ENCODE results near the gene CIDEB. TPM values are rescaled to one million over a fixed set of nuclear protein-coding genes. Genes with fewer than 3 reads are reported as not detected.

CIDEB gene
- total RNA-seq, 1 experiment from 2014 or later: not detected

DNA sequence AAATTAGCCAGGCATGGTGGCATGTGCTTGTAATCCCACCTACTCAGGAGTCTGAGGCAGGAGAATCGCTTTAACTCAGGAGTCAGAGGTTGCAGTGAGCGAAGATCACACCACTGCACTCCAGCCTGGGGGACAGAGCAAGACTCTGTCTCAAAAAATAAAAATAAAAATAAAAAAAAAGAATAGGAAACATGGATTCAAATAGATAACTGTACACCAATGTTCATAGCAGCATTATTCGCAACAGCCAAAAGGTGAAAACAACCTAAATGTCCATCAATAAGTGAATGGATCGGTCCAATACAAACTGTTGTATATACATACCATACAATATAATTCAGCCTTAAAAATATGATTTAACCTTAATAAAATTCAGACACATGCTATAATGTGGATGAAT, 35.1 kb upstream of the CIDEB start:
- Histone ChIP-seq H3K36me3 (ENCODE audit: insufficient read depth, low read length, poor library complexity, severe bottlenecking) (no peaks in the 10 kb centered on the region), H3K27me3 (replicated peaks; ENCODE audit: insufficient read depth, low read depth, low read length, poor library complexity) (no peaks in the 10 kb centered on the region), H3K9me3 (ENCODE audit: low read depth, low read length, poor library complexity, severe bottlenecking) (no peaks in the 10 kb centered on the region), H3K4me1 (ENCODE audit: insufficient read depth, low read length, poor library complexity, severe bottlenecking) (no peaks in the 10 kb centered on the region), H3K27ac (ENCODE audit: low read depth, low read length, poor library complexity, severe bottlenecking) (no peak overlapping the region), H3K4me3 (ENCODE audit: low read depth, low read length, poor library complexity, severe bottlenecking) (no peak overlapping the region)
- no TSS peak for BruUV-seq (replicated peaks)
- no peak for TF ChIP-seq EZH2 (IDR thresholded peaks at IDR 0.05; ENCODE audit: borderline replicate concordance, low read depth, low read length, poor library complexity, severe bottlenecking)
- TF ChIP-seq, protein P1, sequence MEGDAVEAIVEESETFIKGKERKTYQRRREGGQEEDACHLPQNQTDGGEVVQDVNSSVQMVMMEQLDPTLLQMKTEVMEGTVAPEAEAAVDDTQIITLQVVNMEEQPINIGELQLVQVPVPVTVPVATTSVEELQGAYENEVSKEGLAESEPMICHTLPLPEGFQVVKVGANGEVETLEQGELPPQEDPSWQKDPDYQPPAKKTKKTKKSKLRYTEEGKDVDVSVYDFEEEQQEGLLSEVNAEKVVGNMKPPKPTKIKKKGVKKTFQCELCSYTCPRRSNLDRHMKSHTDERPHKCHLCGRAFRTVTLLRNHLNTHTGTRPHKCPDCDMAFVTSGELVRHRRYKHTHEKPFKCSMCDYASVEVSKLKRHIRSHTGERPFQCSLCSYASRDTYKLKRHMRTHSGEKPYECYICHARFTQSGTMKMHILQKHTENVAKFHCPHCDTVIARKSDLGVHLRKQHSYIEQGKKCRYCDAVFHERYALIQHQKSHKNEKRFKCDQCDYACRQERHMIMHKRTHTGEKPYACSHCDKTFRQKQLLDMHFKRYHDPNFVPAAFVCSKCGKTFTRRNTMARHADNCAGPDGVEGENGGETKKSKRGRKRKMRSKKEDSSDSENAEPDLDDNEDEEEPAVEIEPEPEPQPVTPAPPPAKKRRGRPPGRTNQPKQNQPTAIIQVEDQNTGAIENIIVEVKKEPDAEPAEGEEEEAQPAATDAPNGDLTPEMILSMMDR (conservative IDR thresholded peaks at IDR 0.05; ENCODE audit: low read depth, low read length): no peak
- intact Hi-C loops (cut with micrococcal nuclease; ENCODE audit: unreplicated experiment): no loop called here
- ChIA-PET CTCF (no interaction called here), POLR2A (ENCODE audit: low non-redundant PET) (no interaction called here)
- no peak for DNase-seq (ENCODE audit: low spot score)

- H3K4me1 ChIP-seq (ENCODE audit: insufficient read depth, low read length, poor library complexity, severe bottlenecking): no peaks in the 10 kb centered on the region
- no peaks in the 10 kb centered on the region for H3K9me3 ChIP-seq (ENCODE audit: low read depth, low read length, poor library complexity, severe bottlenecking)
- POLR2A ChIA-PET (ENCODE audit: low non-redundant PET): no interaction called here
- H3K4me3 ChIP-seq (ENCODE audit: low read depth, low read length, poor library complexity, severe bottlenecking): no peak overlapping the region
- BruUV-seq (replicated peaks): no TSS peak
- no peaks in the 10 kb centered on the region for H3K27me3 ChIP-seq (replicated peaks; ENCODE audit: insufficient read depth, low read depth, low read length, poor library complexity)
- H3K36me3 ChIP-seq (ENCODE audit: insufficient read depth, low read length, poor library complexity, severe bottlenecking): no peaks in the 10 kb centered on the region
- intact Hi-C loops (cut with micrococcal nuclease; ENCODE audit: unreplicated experiment): no loop called here
- CTCF ChIA-PET: interaction anchor here (1.8 kb wide), 1 partner anchor 91 kb away, joined by 6 read pairs; no protein-coding TSS in a partner anchor
- DNase-seq (ENCODE audit: low spot score): no peak
- H3K27ac ChIP-seq (ENCODE audit: low read depth, low read length, poor library complexity, severe bottlenecking): no peak overlapping the region
- TF ChIP-seq EZH2 (IDR thresholded peaks at IDR 0.05; ENCODE audit: borderline replicate concordance, low read depth, low read length, poor library complexity, severe bottlenecking): no peak
- TF ChIP-seq, protein P1 (conservative IDR thresholded peaks at IDR 0.05; ENCODE audit: low read depth, low read length): no peak
These were observed 32.8 kb upstream of the CIDEB start for GRCh38 chr14:24340606-24341005.

GRCh38 chr14:24339284-24340151, 31.7 kb upstream of the CIDEB start, which contains the start of gene RIPK3:
Gene RIPK3 (minus strand): TSS chr14:24339991. CDS start chr14:24339826, 165 bp downstream.
- H3K4me1 ChIP-seq (ENCODE audit: insufficient read depth, low read length, poor library complexity, severe bottlenecking): peaks cover under 1% of the 10 kb centered on the region
- POLR2A ChIA-PET (ENCODE audit: low non-redundant PET): no interaction called here

More at GRCh38 chr14:24339284-24340151, 31.7 kb upstream of the CIDEB start, which contains the start of gene RIPK3:
- H3K36me3 ChIP-seq (ENCODE audit: insufficient read depth, low read length, poor library complexity, severe bottlenecking): no peaks in the 10 kb centered on the region
- CTCF ChIA-PET: interaction anchor here (0.6 kb wide), 1 partner anchor 246 kb away, joined by 3 read pairs; no protein-coding TSS in a partner anchor
- H3K27ac ChIP-seq (ENCODE audit: low read depth, low read length, poor library complexity, severe bottlenecking): no peak within 1 kb of the TSS
- no peaks in the 10 kb centered on the region for H3K27me3 ChIP-seq (replicated peaks; ENCODE audit: insufficient read depth, low read depth, low read length, poor library complexity)
- H3K4me3 ChIP-seq (ENCODE audit: low read depth, low read length, poor library complexity, severe bottlenecking): no peak within 1 kb of the TSS
- no peaks in the 10 kb centered on the region for H3K9me3 ChIP-seq (ENCODE audit: low read depth, low read length, poor library complexity, severe bottlenecking)
- no peak for TF ChIP-seq EZH2 (IDR thresholded peaks at IDR 0.05; ENCODE audit: borderline replicate concordance, low read depth, low read length, poor library complexity, severe bottlenecking)
- TF ChIP-seq, protein P1 (conservative IDR thresholded peaks at IDR 0.05; ENCODE audit: low read depth, low read length): no peak
- DNase-seq (ENCODE audit: low spot score): no peak
- intact Hi-C loops (cut with micrococcal nuclease; ENCODE audit: unreplicated experiment): no loop called here
- BruUV-seq (replicated peaks): no TSS peak

All from A673 (cell line).